T47D (cell line): ENCODE data around the gene TBRG4.

Experiments
- DNase-seq, 2 experiments: peaks; one replicate each; pipeline versions ENCODE4 v3.0.0 to v3.0.0-alpha.2; 2011 to 2012; ENCODE audit warnings: low read depth in 1 of 2, low spot score in 1 of 2
- JUND ChIP-seq: IDR thresholded peaks from 2 replicates; pipeline ENCODE4 v1.6.1; 2012; ENCODE audit warnings: low read depth
- in situ Hi-C: cut with HindIII; loops from 2 replicates; pipeline ENCODE4 v1.10.0; 2016; ENCODE audit warnings: low sequenced_read_pairs, low pct_unique_long_range_greater_than_20kb

Gene TBRG4

GRCh38 chr7:45133877-45134276 is 22.4 kb upstream of the TBRG4 start:
- no peak for TF ChIP-seq JUND
- in situ Hi-C loops, result no loop called here
- no peak for DNase-seq

DNA sequence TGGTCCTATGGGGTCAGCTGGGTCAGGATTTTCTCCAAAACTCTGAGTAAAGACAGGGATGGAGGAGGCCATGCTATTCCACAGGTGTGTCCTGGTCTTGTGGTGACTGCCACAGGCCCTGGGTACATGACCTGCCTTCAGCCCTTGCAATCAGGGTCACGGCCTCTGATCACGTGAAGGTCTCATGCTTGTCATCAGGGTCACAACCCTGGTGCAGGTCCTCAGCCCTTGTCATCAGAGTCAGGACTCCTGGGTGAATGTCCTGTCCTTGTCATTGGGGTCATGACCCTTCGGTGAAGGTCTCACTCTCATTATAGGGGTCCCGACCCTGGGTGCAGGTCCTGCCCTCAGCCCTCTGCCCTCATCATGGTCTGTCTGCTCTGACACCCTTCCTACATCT is 21.9 kb upstream of the TBRG4 start:
- in situ Hi-C loops, result no loop called here
- no peak for DNase-seq
- TF ChIP-seq JUND, result no peak

DNA sequence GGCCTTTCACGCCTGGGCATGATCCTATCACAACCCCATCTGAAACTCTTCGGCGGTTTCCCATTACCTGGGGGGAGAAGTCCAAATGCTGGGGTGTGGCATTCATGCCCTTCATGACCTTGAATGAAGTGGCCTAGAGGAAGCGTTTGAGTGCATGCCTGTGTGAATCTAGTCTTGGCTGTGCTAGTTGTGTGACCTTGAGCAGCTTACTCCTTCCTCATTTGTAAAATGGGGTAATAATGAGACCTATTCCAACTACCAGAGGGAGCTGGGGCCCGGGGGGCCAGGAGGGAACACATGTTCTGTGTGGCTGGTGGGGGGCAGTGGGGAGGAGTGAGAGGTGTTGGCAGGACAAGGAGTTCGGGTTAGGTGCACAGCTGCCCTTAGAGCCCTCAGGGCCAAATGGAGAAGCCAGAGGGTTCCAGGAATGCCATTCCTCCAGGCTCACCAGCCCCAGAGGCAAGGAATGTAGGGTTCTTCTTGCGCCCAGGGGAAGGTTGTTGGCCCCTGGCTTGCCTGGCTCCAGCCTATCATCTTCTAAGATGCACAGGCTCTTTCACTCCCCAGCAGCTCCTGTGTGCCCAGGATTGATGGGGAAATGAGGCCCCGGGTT is 21.3 kb upstream of the TBRG4 start:
- DNase-seq, result no peak
- in situ Hi-C loops, result no loop called here
- TF ChIP-seq JUND, result no peak

DNA sequence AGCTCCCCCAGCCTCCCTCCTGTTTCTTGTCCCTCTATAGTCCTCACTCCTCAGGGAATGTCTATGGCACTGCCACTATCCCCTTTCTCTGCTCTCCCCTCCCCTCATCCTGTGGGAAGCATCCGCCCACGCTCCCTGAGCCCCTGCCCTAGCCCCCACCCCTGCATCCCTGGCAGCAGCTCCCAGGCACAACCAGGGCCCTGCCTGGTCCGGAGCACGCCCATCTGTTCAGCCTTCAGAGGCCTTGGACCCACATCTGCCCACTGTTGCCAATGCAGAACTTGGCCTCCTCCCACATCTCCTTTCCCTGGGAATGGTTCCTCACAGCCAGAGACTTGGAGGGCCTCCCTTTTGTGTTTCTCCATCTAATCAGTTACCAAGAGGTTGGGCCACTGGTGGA is 20.4 kb upstream of the TBRG4 start:
- DNase-seq, result no peak
- in situ Hi-C loops, result no loop called here
- no peak for TF ChIP-seq JUND

GRCh38 chr7:45130910-45131309 is 19.4 kb upstream of the TBRG4 start:
- no peak for TF ChIP-seq JUND
- in situ Hi-C loops, result no loop called here
- no peak for DNase-seq

DNA sequence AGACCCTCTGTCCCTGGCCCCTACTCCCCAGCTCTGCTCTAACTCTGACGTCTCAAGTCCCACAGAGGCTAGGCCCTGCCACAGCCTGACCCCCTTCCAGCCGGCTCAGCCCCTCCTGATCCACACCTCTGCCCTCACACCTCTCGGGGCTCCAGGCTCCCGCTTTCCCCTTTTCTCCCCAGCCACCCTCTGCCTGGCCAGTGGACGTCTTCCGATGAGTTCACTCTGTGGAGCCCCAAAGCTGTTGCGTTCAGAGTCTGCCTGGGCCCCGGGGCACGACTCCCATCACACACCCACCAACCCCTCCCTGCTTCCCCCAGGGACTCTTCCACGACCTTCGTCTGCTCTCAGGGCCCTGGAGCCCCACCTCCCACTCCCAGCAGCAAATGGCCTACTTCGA is 18.4 kb upstream of the TBRG4 start:
- in situ Hi-C loops, result no loop called here
- TF ChIP-seq JUND, result no peak
- no peak for DNase-seq

DNA sequence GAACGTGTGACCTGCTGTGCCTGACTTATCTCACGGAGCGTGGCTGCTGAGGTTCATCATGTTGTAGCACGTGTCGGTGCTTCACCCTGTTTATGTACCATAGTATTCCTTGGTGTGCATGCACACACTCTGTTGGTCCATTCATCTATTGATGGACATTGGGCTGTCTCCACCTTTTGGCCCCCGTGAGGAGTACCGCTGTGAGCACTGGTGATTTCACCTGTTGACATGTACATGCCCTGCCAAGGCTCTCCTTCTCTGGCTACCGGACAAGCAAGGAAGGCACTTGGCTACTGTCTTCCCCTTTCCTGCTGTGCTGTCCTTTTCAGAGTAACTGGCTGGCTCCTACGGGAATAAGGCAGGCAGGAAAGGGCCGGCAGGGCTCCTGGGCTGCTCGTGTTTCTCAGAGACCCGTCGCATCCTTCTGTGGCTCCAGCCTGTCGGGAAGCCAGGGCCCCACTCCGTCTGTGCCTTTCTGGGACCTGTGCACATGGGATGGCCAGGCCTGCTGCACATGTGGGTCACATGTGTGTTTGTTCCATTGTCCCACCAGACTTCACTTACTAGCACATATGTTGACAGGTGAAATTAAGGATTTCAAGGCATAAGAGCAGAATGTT is 17.8 kb upstream of the TBRG4 start:
- in situ Hi-C loops, result no loop called here
- no peak for TF ChIP-seq JUND
- peak in 1 of 2 experiments; percentile 28 for DNase-seq

GRCh38 chr7:45126920-45127319 is 15.4 kb upstream of the TBRG4 start:
- TF ChIP-seq JUND, result no peak
- DNase-seq, result no peak
- in situ Hi-C loops, result no loop called here

- in situ Hi-C loops, result no loop called here
- TF ChIP-seq JUND, result no peak
- DNase-seq, result no peak
These were observed 14.7 kb upstream of the TBRG4 start for GRCh38 chr7:45126201-45126600.

DNA sequence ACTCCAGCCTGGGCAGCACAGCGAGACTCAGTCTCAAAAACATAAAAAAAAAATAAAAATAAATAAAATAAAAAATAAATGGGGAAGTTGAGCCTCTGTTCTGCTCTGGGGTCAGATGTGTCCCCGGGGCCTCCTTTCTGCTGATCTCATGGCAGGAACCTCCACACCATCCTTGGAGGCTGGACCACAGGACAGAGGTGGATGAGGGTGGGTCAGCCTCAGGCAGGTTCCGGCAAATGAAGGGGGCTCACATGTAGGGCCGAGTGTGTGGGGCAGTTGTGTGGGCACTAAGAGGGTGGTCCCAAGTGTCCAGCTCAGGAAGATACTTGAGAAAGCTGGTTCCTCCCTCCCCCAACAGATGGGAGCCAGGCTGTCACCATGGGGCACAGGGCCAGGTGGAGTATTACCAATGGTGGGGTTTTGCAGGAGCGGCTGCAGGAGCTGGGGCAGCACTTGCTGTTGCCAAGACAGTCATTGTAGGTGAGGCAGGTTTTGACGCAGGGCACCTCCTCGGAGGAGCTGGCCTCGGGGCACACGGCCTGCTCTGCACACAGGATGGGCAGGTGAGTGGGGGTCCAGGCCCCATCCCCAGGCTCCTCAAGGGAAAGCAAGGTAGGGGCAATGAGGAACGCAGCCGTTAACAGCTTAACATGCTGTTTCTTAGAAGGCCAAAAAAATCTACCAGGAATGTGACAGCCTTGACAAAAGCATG is 13.9 kb upstream of the TBRG4 start:
- TF ChIP-seq JUND, result no peak
- in situ Hi-C loops, result no loop called here
- no peak for DNase-seq

DNA sequence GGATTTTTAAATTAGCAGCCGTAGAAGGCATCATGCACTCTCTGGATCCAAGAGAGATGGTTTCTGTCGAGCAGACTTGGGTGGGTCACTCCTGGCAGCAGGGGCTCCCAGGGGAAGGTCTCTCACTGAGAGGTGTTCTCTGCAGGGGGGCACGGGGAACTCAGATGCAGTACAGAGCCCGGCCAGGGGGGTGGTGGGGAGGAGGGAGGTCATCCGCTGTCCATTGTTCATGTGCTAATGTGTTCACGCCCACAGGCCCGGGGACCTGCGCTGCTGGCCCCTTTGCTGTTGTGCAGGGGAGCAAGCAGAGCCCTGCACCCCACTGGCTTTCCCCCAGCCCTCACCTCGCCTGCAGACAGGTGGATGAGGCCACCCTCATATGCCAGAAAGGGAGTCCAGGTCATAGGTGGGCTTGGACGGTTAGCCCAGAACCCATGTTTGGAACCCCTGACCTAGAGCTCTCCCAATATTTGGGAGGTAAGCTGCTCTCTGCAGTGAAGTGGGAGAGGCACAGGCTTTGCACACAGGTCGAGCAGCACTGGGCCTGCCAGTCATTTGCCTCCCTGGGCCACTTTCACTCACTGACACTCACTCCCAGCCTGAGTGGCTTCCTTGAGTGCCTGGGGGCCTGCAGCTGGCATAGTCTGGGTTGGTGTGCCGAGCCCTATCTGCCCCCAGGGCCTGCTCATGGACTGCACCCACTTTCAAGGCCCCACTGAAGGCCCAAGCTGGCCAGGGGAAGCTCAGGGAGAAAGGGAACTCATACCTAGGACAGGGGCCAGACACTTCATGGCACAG is 12.6 kb upstream of the TBRG4 start:
- in situ Hi-C loops, result no loop called here
- DNase-seq, result no peak
- no peak for TF ChIP-seq JUND

- DNase-seq, result no peak
- TF ChIP-seq JUND, result no peak
- in situ Hi-C loops, result no loop called here
These were observed 11.7 kb upstream of the TBRG4 start for GRCh38 chr7:45122975-45123860.
